K562 (cell line): ENCODE measurements around the gene SLC39A11. TPM values are rescaled to one million over a fixed set of nuclear protein-coding genes. Genes with fewer than 3 reads are reported as not detected.

Experiments used
- ATAC-seq: fragments of 200-7000 bp; cut with Tn5 transposase; 3 replicates; pipeline ENCODE4 v1.9.1; 2020; ENCODE audit warnings: moderate library complexity
- BruUV-seq: library from RNA; stranded (reverse); fragments of 400-500 nt; replicated peaks from 2 replicates; lab custom pipeline; 2021; lab: Mats Ljungman, UMichigan
- CTCF ChIA-PET: fragments of 300-600 bp; formaldehyde crosslinking; extraction: SDS; loops from one replicate; lab custom pipeline; 2021; ENCODE audit warnings: low intra/inter-chr PET ratio; lab: Yijun Ruan, JAX
- POLR2A ChIA-PET: fragments of 300-600, 350-650 bp; sonication (Branson Sonifier 250); formaldehyde crosslinking; extraction: SDS; loops from one replicate; lab custom pipeline; 2021; ENCODE audit warnings: antibody characterized with exemption, inconsistent platforms; lab: Yijun Ruan, JAX
- DNase-seq, 4 experiments: peaks; one replicate each; pipeline versions ENCODE4 v3.0.0 to v3.0.0-alpha.2; 2011 to 2018; ENCODE audit warnings: low spot score in 3 of 4, mixed read lengths in 3 of 4; ENCODE audit errors: extremely low read depth in 1 of 4
- FAIRE-seq: peaks from 2 replicates; lab custom pipeline; 2011; peaks lifted over from hg19 to GRCh38; lab: Jason Lieb, UNC
- H2AFZ ChIP-seq: 2 replicates; pipeline ENCODE4 v1.6.0; 2011; ENCODE audit warnings: low read depth, low read length, control low read depth, inconsistent platforms
- H3K27ac ChIP-seq: fragments of 200-600 bp; 3 replicates; pipeline ENCODE4 v1.8.0; 2011; ENCODE audit warnings: low read depth, mild to moderate bottlenecking, control low read depth, inconsistent platforms, low read length, moderate library complexity, mixed read lengths; ENCODE audit errors: extremely low read depth
- H3K27me3 ChIP-seq, 2 experiments: fragments of 300-600 bp in 1 of 2; 2 replicates in 1 of 2; 3 replicates in 1 of 2; pipeline versions ENCODE4 v1.6.0 to v1.8.0; 2011; ENCODE audit warnings: inconsistent platforms in 2 of 2, low read length in 2 of 2, mild to moderate bottlenecking in 1 of 2, mixed read lengths in 1 of 2, moderate library complexity in 1 of 2; ENCODE audit not compliant: control insufficient read depth in 2 of 2, insufficient read depth in 2 of 2
- H3K36me3 ChIP-seq: fragments of 300-600 bp; 3 replicates; pipeline ENCODE4 v1.8.0; 2011; ENCODE audit warnings: mild to moderate bottlenecking, low read length, inconsistent platforms; ENCODE audit not compliant: control insufficient read depth, insufficient read depth
- H3K4me1 ChIP-seq, 2 experiments: fragments of 200-600 bp in 1 of 2; replicated peaks in 1 of 2; 2 replicates in 1 of 2; 3 replicates in 1 of 2; pipeline versions ENCODE4 v1.5.1 to v1.8.0; 2011; ENCODE audit warnings: inconsistent platforms in 2 of 2, low read length in 2 of 2, mild to moderate bottlenecking in 1 of 2, mixed read lengths in 1 of 2, moderate library complexity in 1 of 2; ENCODE audit not compliant: control insufficient read depth in 2 of 2, insufficient read depth in 2 of 2
- H3K4me2 ChIP-seq: 2 replicates; pipeline ENCODE4 v1.6.1; 2011; ENCODE audit warnings: low read length, control low read depth, inconsistent platforms, mixed read lengths; ENCODE audit not compliant: insufficient read depth
- H3K4me3 ChIP-seq: fragments of 200-600 bp; sonication (generic), shearing (Covaris generic); 2 replicates; pipeline ENCODE4 v1.5.1; 2016; ENCODE audit warnings: control low read depth, inconsistent platforms
- H3K79me2 ChIP-seq: fragments of 200-600 bp; 3 replicates; pipeline ENCODE4 v1.8.0; 2011; ENCODE audit warnings: low read length, inconsistent platforms; ENCODE audit not compliant: control insufficient read depth, insufficient read depth
- H3K9ac ChIP-seq, 2 experiments: 2 replicates each; pipeline versions ENCODE4 v1.6.0 to v1.6.1; 2011; ENCODE audit warnings: low read depth in 2 of 2, low read length in 2 of 2, control low read depth in 1 of 2, inconsistent platforms in 1 of 2, mild to moderate bottlenecking in 1 of 2, mixed read lengths in 1 of 2; ENCODE audit not compliant: insufficient read depth in 1 of 2
- H3K9me1 ChIP-seq: one replicate; pipeline ENCODE4 v1.6.0; 2011; ENCODE audit warnings: inconsistent platforms, mild to moderate bottlenecking, low read length, moderate library complexity; ENCODE audit not compliant: control insufficient read depth, insufficient read depth
- H3K9me3 ChIP-seq: replicated peaks from 2 replicates; pipeline ENCODE4 v1.5.1; 2011; ENCODE audit warnings: low read depth, low read length, inconsistent platforms; ENCODE audit not compliant: control insufficient read depth, insufficient read depth
- H4K20me1 ChIP-seq: replicated peaks from 2 replicates; pipeline ENCODE4 v1.6.1; 2011; ENCODE audit warnings: low read length, inconsistent platforms, mixed read lengths; ENCODE audit not compliant: control insufficient read depth, insufficient read depth
- BCL6 ChIP-seq: fragments of 250-450 bp; sonication (Bioruptor Pico); IDR thresholded peaks from 2 replicates; pipeline ENCODE4 v1.4.0; 2020
- CEBPB ChIP-seq: fragments of 450-650 bp; IDR thresholded peaks from 2 replicates; pipeline ENCODE4 v1.6.1; 2016; ENCODE audit warnings: missing genetic modification characterization, missing compliant biosample characterization
- CTCF ChIP-seq, 3 experiments: IDR thresholded peaks in 2 of 3; conservative IDR thresholded peaks in 1 of 3; 2 replicates each; pipeline ENCODE4 v1.5.1; 2011 to 2012; ENCODE audit warnings: low read length in 3 of 3, mild to moderate bottlenecking in 3 of 3, control low read depth in 2 of 3, improper control_type of control experiment in 1 of 3, inconsistent platforms in 1 of 3, low read depth in 1 of 3, mixed read lengths in 1 of 3, moderate library complexity in 1 of 3; ENCODE audit not compliant: insufficient read depth in 2 of 3
- GABPB1 ChIP-seq: sonication (generic); formaldehyde crosslinking; IDR thresholded peaks from 2 replicates; pipeline ENCODE4 v1.8.0; 2022; ENCODE audit warnings: mild to moderate bottlenecking, missing genetic modification reagents
- MYC ChIP-seq, 2 experiments: fragments of 250-450 bp in 1 of 2; sonication (Bioruptor Pico) in 1 of 2; IDR thresholded peaks; 2 replicates each; pipeline versions ENCODE4 v1.5.1 to v1.6.1; 2012 to 2021; ENCODE audit warnings: low read depth in 2 of 2, borderline replicate concordance in 1 of 2, improper control_type of control experiment in 1 of 2, low read length in 1 of 2, mild to moderate bottlenecking in 1 of 2, moderate library complexity in 1 of 2
- NONO ChIP-seq, 2 experiments: fragments of 200-400 bp in 1 of 2; fragments of 450-650 bp in 1 of 2; formaldehyde crosslinking in 1 of 2; IDR thresholded peaks; 2 replicates each; pipeline ENCODE4 v1.6.1; 2017; ENCODE audit warnings: low read depth in 2 of 2, mild to moderate bottlenecking in 2 of 2, moderate library complexity in 2 of 2, low read length in 1 of 2
- PPARD ChIP-seq: fragments of 250-450 bp; sonication (Bioruptor Pico); IDR thresholded peaks from 2 replicates; pipeline ENCODE4 v1.8.0; 2022; ENCODE audit warnings: inconsistent platforms, mild to moderate bottlenecking, moderate library complexity
- PTBP1 ChIP-seq: fragments of 200-400 bp; formaldehyde crosslinking; IDR thresholded peaks from 2 replicates; pipeline ENCODE4 v1.6.1; 2017; ENCODE audit warnings: low read depth, low read length
- SREBF2 ChIP-seq: sonication (generic); formaldehyde crosslinking; IDR thresholded peaks from 2 replicates; pipeline ENCODE4 v1.4.0; 2020; ENCODE audit warnings: mild to moderate bottlenecking, missing genetic modification reagents
- TGIF2 ChIP-seq: sonication (generic); formaldehyde crosslinking; IDR thresholded peaks from 2 replicates; pipeline ENCODE4 v1.8.1; 2022; ENCODE audit warnings: mild to moderate bottlenecking, missing genetic modification reagents, moderate library complexity
- THRB ChIP-seq: fragments of 450-650 bp; formaldehyde crosslinking; conservative IDR thresholded peaks from 2 replicates; pipeline ENCODE4 v1.4.0; 2022; ENCODE audit warnings: mild to moderate bottlenecking, missing genetic modification characterization
- TSC22D4 ChIP-seq: fragments of 450-650 bp; IDR thresholded peaks from 2 replicates; pipeline ENCODE4 v1.6.1; 2016; ENCODE audit warnings: missing genetic modification characterization, missing biosample characterization, control low read depth
- ZNF263 ChIP-seq: sonication (generic); formaldehyde crosslinking; IDR thresholded peaks from 2 replicates; pipeline ENCODE4 v1.8.0; 2022; ENCODE audit warnings: mild to moderate bottlenecking, missing genetic modification reagents, borderline replicate concordance
- ZNF764 ChIP-seq: fragments of 250-450 bp; sonication (Bioruptor Pico); IDR thresholded peaks from 2 replicates; pipeline ENCODE4 v1.4.0; 2020; ENCODE audit warnings: low read depth, mild to moderate bottlenecking, moderate library complexity
- WGBS: fragments of 100-300 bp; shearing (Covaris generic); methylation state at CpG from one replicate; pipeline ENCODE4 v1.1.6; 2016; ENCODE audit warnings: low coverage, mixed read lengths; ENCODE audit not compliant: insufficient coverage; ENCODE audit errors: missing lambda C conversion rate; 5-methylcytosine and 5-hydroxymethylcytosine counted together
- in situ Hi-C: fragments of 300-500 bp; cut with MboI; formaldehyde crosslinking; loops from 4 replicates; pipeline ENCODE4 v1.15.0; 2018; ENCODE audit warnings: inconsistent platforms, mixed read lengths
- intact Hi-C: fragments of 100-400 bp; cut with micrococcal nuclease; formaldehyde crosslinking; loops from 2 replicates; pipeline ENCODE4 v1.14.2; 2022
- polyA plus RNA-seq, 8 experiments: library from polyadenylated mRNA; depleted of rRNA in 4 of 8; stranded (reverse) in 5 of 8; unstranded in 3 of 8; fragments of >200 nt; fragmentation: Nextera tagmentation in 2 of 8; fragmentation: Illumina TruSeq in 1 of 8; extraction: Ambion mirVana in 2 of 8; extraction: Trizol in 1 of 8; gene quantifications; 2 replicates each; pipeline versions ENCODE4 v1.2.1 to v1.2.3, GENCODE V29; 2011 to 2014; ENCODE audit warnings: inconsistent platforms in 1 of 8, missing spikeins in 1 of 8
- total RNA-seq, 7 experiments: library from RNA; depleted of rRNA in 6 of 7; stranded (reverse); fragments of >200 nt in 6 of 7; fragmentation: Illumina TruSeq in 2 of 7; extraction: Trizol in 2 of 7; gene quantifications; 2 replicates each; pipeline versions ENCODE4 v1.2.1 to v1.2.3, GENCODE V29; 2011 to 2021; ENCODE audit warnings: low replicate concordance in 1 of 7
- TF ChIP-seq, protein P1 (sequence below): IDR thresholded peaks from 2 replicates; pipeline ENCODE4 v1.6.1; 2012; ENCODE audit warnings: low read depth, low read length, improper control_type of control experiment, borderline replicate concordance
- TF ChIP-seq, protein P2 (sequence below): fragments of 450-650 bp; formaldehyde crosslinking; IDR thresholded peaks from 2 replicates; pipeline ENCODE4 v1.4.0; 2020; ENCODE audit warnings: mild to moderate bottlenecking, moderate library complexity

The SLC39A11 gene
- total and polyA plus RNA-seq, 9 of the 15 experiments (the other 6 are each of a cell fraction or from before 2014, with no cell fraction given) = 10.5 to 26.4 (median 13.4) TPM

DNA sequence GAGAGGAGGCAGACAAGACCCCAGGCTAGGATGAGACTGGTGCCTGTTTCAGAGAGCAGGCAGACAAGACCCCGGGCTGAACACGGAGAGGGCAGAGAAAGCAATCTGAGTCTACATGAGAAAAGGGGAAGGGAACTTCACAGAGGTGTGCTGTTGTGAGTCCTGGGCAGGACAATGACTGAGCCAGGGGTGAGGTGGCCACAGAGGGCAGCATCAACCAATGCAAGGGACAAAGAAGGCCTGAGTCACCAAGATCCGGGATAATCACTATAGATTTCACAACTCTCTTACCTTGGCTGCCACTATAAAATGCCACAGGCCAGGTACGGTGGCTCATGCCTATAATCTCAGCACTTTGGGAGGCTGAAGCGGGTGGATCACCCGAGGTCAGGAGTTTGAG is 89.0 kb downstream of the SLC39A11 start:
- DNase-seq = no peak
- Histone ChIP-seq H3K9me3 (no peaks in the 10 kb centered on the region), H4K20me1 (no peaks in the 10 kb centered on the region), H3K9me1 (no peaks in the 10 kb centered on the region), H3K4me3 (no peak overlapping the region), H3K9ac (no peak overlapping the region), H2AFZ (no peak overlapping the region), H3K27me3 (no peaks in the 10 kb centered on the region), H3K27ac (no peak overlapping the region), H3K79me2 (no peaks in the 10 kb centered on the region), H3K36me3 (no peaks in the 10 kb centered on the region), H3K4me1 (peaks cover 0 to 13% of the 10 kb centered on the region in 2 experiments), H3K4me2 (no peak overlapping the region)
- no TSS peak for BruUV-seq
- intact Hi-C loops (no loop called here), in situ Hi-C loops (no loop called here)
- 80% methylated on average over 6 of the region's 6 CpGs for WGBS
- FAIRE-seq = no peak
- ATAC-seq = 0 out of 3 replicates have a peak, but pooled peaks have one; percentile 32
- CTCF ChIA-PET = no interaction called here
- POLR2A ChIA-PET = no interaction called here
- TF ChIP-seq, protein P1, sequence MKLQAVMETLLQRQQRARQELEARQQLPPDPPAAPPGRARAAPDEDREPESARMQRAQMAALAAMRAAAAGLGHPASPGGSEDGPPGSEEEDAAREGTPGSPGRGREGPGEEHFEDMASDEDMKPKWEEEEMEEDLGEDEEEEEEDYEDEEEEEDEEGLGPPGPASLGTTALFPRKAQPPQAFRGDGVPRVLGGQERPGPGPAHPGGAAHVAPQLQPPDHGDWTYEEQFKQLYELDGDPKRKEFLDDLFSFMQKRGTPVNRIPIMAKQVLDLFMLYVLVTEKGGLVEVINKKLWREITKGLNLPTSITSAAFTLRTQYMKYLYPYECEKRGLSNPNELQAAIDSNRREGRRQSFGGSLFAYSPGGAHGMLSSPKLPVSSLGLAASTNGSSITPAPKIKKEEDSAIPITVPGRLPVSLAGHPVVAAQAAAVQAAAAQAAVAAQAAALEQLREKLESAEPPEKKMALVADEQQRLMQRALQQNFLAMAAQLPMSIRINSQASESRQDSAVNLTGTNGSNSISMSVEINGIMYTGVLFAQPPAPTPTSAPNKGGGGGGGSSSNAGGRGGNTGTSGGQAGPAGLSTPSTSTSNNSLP = no peak
- no peak for TF ChIP-seq MYC (IDR thresholded peaks at IDR 0.05; ENCODE audit: low read depth, low read length)
- TF ChIP-seq MYC (CRISPR knock-in tag; IDR thresholded peaks at IDR 0.05; ENCODE audit: borderline replicate concordance, low read depth) = no peak
- 0 out of 2 replicates have a peak, but pooled peaks have one; percentile 29 for TF ChIP-seq CEBPB
- TF ChIP-seq THRB (CRISPR knock-in tag) = no peak
- TF ChIP-seq SREBF2 (CRISPR knock-in tag) = no peak
- TF ChIP-seq ZNF764 = no peak
- TF ChIP-seq GABPB1 (CRISPR knock-in tag) = no peak
- TF ChIP-seq TSC22D4 (tag) = no peak
- TF ChIP-seq PTBP1 = no peak
- TF ChIP-seq ZNF263 = no peak
- no peak for TF ChIP-seq NONO (IDR thresholded peaks at IDR 0.05; ENCODE audit: low read depth in 2 of 2, low read length in 1 of 2)
- TF ChIP-seq, protein P2, sequence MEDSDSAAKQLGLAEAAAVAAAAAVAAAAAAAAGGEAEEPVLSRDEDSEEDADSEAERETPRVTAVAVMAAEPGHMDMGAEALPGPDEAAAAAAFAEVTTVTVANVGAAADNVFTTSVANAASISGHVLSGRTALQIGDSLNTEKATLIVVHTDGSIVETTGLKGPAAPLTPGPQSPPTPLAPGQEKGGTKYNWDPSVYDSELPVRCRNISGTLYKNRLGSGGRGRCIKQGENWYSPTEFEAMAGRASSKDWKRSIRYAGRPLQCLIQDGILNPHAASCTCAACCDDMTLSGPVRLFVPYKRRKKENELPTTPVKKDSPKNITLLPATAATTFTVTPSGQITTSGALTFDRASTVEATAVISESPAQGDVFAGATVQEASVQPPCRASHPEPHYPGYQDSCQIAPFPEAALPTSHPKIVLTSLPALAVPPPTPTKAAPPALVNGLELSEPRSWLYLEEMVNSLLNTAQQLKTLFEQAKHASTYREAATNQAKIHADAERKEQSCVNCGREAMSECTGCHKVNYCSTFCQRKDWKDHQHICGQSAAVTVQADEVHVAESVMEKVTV = no peak
- TF ChIP-seq BCL6 (CRISPR knock-in tag) = no peak
- no peak for TF ChIP-seq PPARD (CRISPR knock-in tag)
- peak in 1 of 3 experiments; percentile 12; a peak in 1 of 6 replicates for TF ChIP-seq CTCF (IDR thresholded peaks at IDR 0.05 in 2 of 3, conservative IDR thresholded peaks at IDR 0.05 in 1 of 3; ENCODE audit: insufficient read depth in 2 of 3, low read depth in 1 of 3, low read length in 3 of 3)
- TF ChIP-seq TGIF2 (CRISPR knock-in tag) = no peak
